ENCODE results near the gene LCN15.
"Not testable (repeated sequence)": the region's sequence is repeated elsewhere in the genome, so short reads cannot be mapped to it uniquely, and the experiment has no call there.

Gene LCN15

GRCh38 chr9:136799079-136799853 is 34.9 kb upstream of the LCN15 start:
- DNase-seq (ENCODE audit: extremely low read depth, low read depth): no peak
- no peak for TF ChIP-seq CTCF (IDR thresholded peaks at IDR 0.05; ENCODE audit: low read depth, low read length)

- no peak for DNase-seq (ENCODE audit: extremely low read depth, low read depth)
- no peak for TF ChIP-seq CTCF (IDR thresholded peaks at IDR 0.05; ENCODE audit: low read depth, low read length)
These were observed 34.4 kb upstream of the LCN15 start for GRCh38 chr9:136798708-136799078.

- DNase-seq (ENCODE audit: extremely low read depth, low read depth): not testable (repeated sequence)
These were observed 32.5 kb upstream of the LCN15 start for GRCh38 chr9:136796775-136797347.

GRCh38 chr9:136796238-136796774 is 32.0 kb upstream of the LCN15 start, which contains the start of gene CCDC183:
TSS of gene CCDC183 (plus strand) at chr9:136796338. CDS start at chr9:136796398, 60 bp downstream.
- DNase-seq (ENCODE audit: extremely low read depth, low read depth): no peak
- no peak for TF ChIP-seq CTCF (IDR thresholded peaks at IDR 0.05; ENCODE audit: low read depth, low read length)

GRCh38 chr9:136795000-136795348 is 30.7 kb upstream of the LCN15 start:
- DNase-seq (ENCODE audit: extremely low read depth, low read depth): no peak
- TF ChIP-seq CTCF (IDR thresholded peaks at IDR 0.05; ENCODE audit: low read depth, low read length): no peak

- DNase-seq (ENCODE audit: extremely low read depth, low read depth): no peak
- no peak for TF ChIP-seq CTCF (IDR thresholded peaks at IDR 0.05; ENCODE audit: low read depth, low read length)
These were observed 30.1 kb upstream of the LCN15 start for GRCh38 chr9:136794281-136794999.

- no peak for DNase-seq (ENCODE audit: extremely low read depth, low read depth)
- no peak for TF ChIP-seq CTCF (IDR thresholded peaks at IDR 0.05; ENCODE audit: low read depth, low read length)
These were observed 29.0 kb upstream of the LCN15 start for GRCh38 chr9:136793086-136793946.
